Loucy (cell line): ENCODE data around the gene CYTH1.

Source experiments
- H2AFZ ChIP-seq: fragments of 200-600 bp; sonication (generic); 2 replicates; pipeline ENCODE4 v1.6.0; 2016; ENCODE audit warnings: antibody characterized with exemption, mild to moderate bottlenecking, low read length, moderate library complexity
- H3F3A ChIP-seq: fragments of 200-600 bp; 2 replicates; pipeline ENCODE4 v1.6.0; 2016; ENCODE audit warnings: antibody characterized with exemption, low read depth, mild to moderate bottlenecking
- H3K27me3 ChIP-seq: fragments of 200-600 bp; sonication (generic); 2 replicates; pipeline ENCODE4 v1.6.1; 2014; ENCODE audit warnings: low read length, mild to moderate bottlenecking; ENCODE audit not compliant: insufficient read depth, poor library complexity, severe bottlenecking
- H3K36me3 ChIP-seq: fragments of 200-600 bp; sonication (generic); 2 replicates; pipeline ENCODE4 v1.6.1; 2016; ENCODE audit warnings: low read length; ENCODE audit not compliant: insufficient read depth
- H3K4me1 ChIP-seq: fragments of 200-600 bp; sonication (generic); 2 replicates; pipeline ENCODE4 v1.5.1; 2014; ENCODE audit warnings: low read length, mild to moderate bottlenecking; ENCODE audit not compliant: insufficient read depth, poor library complexity, severe bottlenecking
- H3K4me2 ChIP-seq: fragments of 200-600 bp; sonication (generic); 2 replicates; pipeline ENCODE4 v1.6.0; 2014; ENCODE audit warnings: antibody characterized with exemption, low read length, low read depth, mild to moderate bottlenecking; ENCODE audit not compliant: poor library complexity, severe bottlenecking
- H3K4me3 ChIP-seq: fragments of 200-600 bp; sonication (generic); 2 replicates; pipeline ENCODE4 v1.5.1; 2014; ENCODE audit warnings: low read length, mild to moderate bottlenecking, mixed read lengths; ENCODE audit not compliant: poor library complexity, severe bottlenecking
- H3K79me2 ChIP-seq: fragments of 200-600 bp; sonication (generic); 2 replicates; pipeline ENCODE4 v1.6.1; 2014; ENCODE audit warnings: low read length; ENCODE audit not compliant: insufficient read depth
- H3K9ac ChIP-seq: fragments of 200-600 bp; sonication (generic); 2 replicates; pipeline ENCODE4 v1.6.0; 2014; ENCODE audit warnings: mild to moderate bottlenecking, low read depth, low read length, moderate library complexity; ENCODE audit not compliant: poor library complexity, severe bottlenecking
- H3K9me2 ChIP-seq: fragments of 200-600 bp; sonication (generic); replicated peaks from 2 replicates; pipeline ENCODE4 v1.6.1; 2016; ENCODE audit warnings: low read depth, low read length, mixed read lengths
- H3K9me3 ChIP-seq: fragments of 200-600 bp; sonication (generic); 2 replicates; pipeline ENCODE4 v1.6.1; 2014; ENCODE audit warnings: mild to moderate bottlenecking, antibody characterized with exemption, low read length, low read depth; ENCODE audit not compliant: insufficient read depth
- H4K20me1 ChIP-seq: fragments of 200-600 bp; sonication (generic); 2 replicates; pipeline ENCODE4 v1.6.0; 2014; ENCODE audit warnings: antibody characterized with exemption, low read length, mild to moderate bottlenecking; ENCODE audit not compliant: insufficient read depth, poor library complexity, severe bottlenecking
- EZH2phosphoT487 ChIP-seq: fragments of 200-600 bp; IDR thresholded peaks from 2 replicates; pipeline ENCODE4 v1.6.1; 2018; ENCODE audit warnings: antibody characterized with exemption, mild to moderate bottlenecking, moderate library complexity, borderline replicate concordance
- TF ChIP-seq, protein P1 (sequence below): fragments of 200-600 bp; sonication (generic); conservative IDR thresholded peaks from 2 replicates; pipeline ENCODE4 v1.5.1; 2014; ENCODE audit warnings: mild to moderate bottlenecking, antibody characterized with exemption, low read length

Gene CYTH1

DNA sequence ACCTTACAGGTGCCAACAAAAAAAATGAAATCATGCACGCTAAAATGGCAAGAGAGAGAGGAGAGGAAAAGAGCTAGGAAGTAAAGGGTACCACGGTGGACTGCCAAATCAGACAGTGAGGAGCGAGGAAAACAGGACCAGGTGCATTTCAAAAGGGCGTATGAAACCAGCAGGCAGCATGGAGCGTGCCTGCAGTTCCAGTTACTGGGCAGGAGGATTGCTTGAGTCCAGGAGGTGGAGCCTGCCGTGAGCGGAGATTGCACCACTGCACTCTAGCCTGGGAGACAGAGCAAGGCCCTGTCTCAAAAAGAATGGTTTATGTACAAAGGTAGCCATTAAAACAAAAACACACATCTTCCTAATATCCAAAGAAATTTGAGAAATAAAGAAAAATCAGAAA lies 42.2 kb upstream of the CYTH1 start:
- Histone ChIP-seq H3K9me2 (no peaks in the 10 kb centered on the region), H3F3A (peaks cover 15% of the 10 kb centered on the region), H4K20me1 (no peaks in the 10 kb centered on the region), H3K79me2 (peaks cover 24% of the 10 kb centered on the region; the same call in 1 of the 2 replicates), H3K36me3 (peaks cover 89% of the 10 kb centered on the region; the same call in 1 of the 2 replicates), H3K27me3 (no peaks in the 10 kb centered on the region), H2AFZ (no peak overlapping the region), H3K4me2 (no peak overlapping the region), H3K4me1 (peaks cover 21% of the 10 kb centered on the region), H3K9ac (no peak overlapping the region), H3K4me3 (no peak overlapping the region), H3K9me3 (no peaks in the 10 kb centered on the region)
- no peak for TF ChIP-seq EZH2phosphoT487
- TF ChIP-seq, protein P1, sequence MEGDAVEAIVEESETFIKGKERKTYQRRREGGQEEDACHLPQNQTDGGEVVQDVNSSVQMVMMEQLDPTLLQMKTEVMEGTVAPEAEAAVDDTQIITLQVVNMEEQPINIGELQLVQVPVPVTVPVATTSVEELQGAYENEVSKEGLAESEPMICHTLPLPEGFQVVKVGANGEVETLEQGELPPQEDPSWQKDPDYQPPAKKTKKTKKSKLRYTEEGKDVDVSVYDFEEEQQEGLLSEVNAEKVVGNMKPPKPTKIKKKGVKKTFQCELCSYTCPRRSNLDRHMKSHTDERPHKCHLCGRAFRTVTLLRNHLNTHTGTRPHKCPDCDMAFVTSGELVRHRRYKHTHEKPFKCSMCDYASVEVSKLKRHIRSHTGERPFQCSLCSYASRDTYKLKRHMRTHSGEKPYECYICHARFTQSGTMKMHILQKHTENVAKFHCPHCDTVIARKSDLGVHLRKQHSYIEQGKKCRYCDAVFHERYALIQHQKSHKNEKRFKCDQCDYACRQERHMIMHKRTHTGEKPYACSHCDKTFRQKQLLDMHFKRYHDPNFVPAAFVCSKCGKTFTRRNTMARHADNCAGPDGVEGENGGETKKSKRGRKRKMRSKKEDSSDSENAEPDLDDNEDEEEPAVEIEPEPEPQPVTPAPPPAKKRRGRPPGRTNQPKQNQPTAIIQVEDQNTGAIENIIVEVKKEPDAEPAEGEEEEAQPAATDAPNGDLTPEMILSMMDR = no peak

DNA sequence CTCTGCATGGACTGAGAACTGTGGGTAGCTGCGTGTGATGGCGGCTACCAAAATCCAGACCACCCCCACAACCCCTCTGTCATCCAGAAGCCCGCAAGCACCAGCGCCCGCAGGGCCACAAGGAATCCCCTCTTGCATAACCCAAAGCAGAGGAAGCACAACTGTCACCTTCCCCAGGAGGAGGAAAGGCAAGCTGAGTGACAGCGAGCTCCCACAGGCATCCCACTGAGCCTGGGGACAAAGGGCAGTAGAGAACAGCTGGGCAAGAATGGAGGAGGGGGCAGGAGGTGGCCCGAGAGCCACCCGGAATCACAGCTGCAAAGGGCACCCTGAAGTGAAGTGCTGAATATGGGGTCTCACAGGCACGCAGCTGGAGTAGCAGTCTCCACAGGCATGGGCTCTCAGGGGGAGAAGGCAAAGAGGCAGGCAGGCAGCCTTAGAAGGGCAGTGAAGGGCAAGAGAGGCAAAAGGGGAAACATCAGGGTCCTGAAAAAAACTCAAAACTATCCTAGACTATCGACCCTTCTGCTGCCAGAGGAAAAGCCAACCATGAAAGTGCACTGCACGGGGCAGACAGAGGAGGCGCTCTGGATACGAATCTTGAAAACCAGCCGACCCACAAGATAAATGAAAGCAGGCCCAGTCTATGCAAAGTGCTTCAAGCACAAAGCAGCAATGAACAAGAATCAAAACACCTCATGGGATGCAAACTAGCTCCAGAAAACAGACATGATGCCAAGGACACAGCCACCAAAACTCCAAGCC lies 41.4 kb upstream of the CYTH1 start:
- H3K4me2 ChIP-seq = no peak overlapping the region
- H3K9ac ChIP-seq = no peak overlapping the region
- no peaks in the 10 kb centered on the region for H3K9me2 ChIP-seq
- H3K36me3 ChIP-seq = peaks cover 82% of the 10 kb centered on the region; the same call in 1 of the 2 replicates
- H2AFZ ChIP-seq = no peak overlapping the region
- H4K20me1 ChIP-seq = no peaks in the 10 kb centered on the region
- peaks cover 26% of the 10 kb centered on the region for H3K4me1 ChIP-seq
- H3K27me3 ChIP-seq = no peaks in the 10 kb centered on the region
- H3F3A ChIP-seq = peaks cover 21% of the 10 kb centered on the region
- no peaks in the 10 kb centered on the region for H3K9me3 ChIP-seq
- H3K4me3 ChIP-seq = no peak overlapping the region
- no peak for TF ChIP-seq EZH2phosphoT487
- TF ChIP-seq, protein P1 = peak; percentile 44
- H3K79me2 ChIP-seq = peaks cover 20% of the 10 kb centered on the region; the same call in 1 of the 2 replicates

DNA sequence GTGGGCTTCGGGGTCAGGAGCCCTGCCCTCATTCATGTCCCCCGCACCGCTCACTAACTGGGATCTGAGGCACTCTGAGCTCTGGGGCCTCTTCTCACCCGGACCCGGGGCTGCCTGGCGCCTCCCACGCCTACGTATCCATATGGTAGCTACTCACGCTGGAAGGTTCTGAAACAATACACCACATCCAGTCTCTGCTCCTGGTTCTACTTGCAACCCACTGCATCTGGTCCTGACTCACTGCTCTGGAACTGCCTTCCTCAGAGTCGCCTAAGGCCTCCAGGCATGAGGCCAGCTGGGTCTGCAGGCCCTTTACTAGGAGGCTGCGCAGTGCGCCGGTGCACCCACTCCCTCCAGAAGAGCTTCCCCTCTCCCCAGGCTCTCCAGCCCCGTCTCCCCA lies 40.5 kb upstream of the CYTH1 start:
- Histone ChIP-seq H3F3A (peaks cover 29% of the 10 kb centered on the region), H3K9ac (no peak overlapping the region), H3K79me2 (peaks cover 20% of the 10 kb centered on the region; the same call in 1 of the 2 replicates), H3K4me1 (peaks cover 35% of the 10 kb centered on the region), H4K20me1 (no peaks in the 10 kb centered on the region), H3K4me3 (no peak overlapping the region), H3K9me2 (no peaks in the 10 kb centered on the region), H3K27me3 (no peaks in the 10 kb centered on the region), H3K36me3 (peaks cover 81% of the 10 kb centered on the region; the same call in 1 of the 2 replicates), H2AFZ (no peak overlapping the region), H3K4me2 (no peak overlapping the region), H3K9me3 (no peaks in the 10 kb centered on the region)
- TF ChIP-seq, protein P1 = no peak
- no peak for TF ChIP-seq EZH2phosphoT487
